Inferior parietal cortex (tissue), 1 donor: ENCODE measurements around the gene KISS1R.
"Not testable (repeated sequence)": the region's sequence is repeated elsewhere in the genome, so short reads cannot be mapped to it uniquely, and the experiment has no call there.

Experiments
- DNase-seq: peaks from one replicate; pipeline ENCODE4 v3.0.0-alpha.2; 2016; ENCODE audit errors: extremely low spot score

The KISS1R gene

DNA sequence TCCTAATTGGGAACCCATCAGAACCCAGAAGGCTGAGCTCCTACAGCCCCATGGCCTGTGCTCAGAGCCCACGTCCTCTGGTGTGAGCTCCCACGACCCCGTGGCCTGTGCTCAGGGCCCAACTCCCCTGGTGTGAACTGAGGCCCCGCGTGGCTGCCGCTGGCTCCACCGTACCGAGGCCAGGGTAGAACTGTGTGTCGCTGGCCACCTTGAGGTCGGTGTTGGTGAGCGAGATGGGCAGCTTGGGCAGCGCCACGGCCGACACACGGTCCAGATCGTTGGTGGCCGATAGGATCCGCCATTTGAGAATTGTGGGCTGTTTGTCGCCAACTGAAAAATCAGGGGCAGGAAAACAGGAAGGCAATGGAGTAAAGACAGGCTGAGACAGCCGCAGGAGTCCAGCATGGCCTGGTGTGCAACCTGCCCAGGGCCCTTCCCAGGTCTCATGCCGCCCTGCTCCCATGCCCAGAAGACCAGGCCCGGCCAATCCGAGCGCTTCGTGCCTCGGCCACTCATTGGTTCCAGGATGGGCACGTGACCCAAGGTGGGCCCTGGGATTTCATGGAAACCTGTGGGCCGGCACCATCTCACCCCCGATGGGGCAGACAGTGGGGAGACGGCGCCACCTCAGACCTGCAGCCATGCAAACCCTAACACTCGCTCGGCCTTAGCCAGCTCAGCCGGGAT lies 35.6 kb upstream of the KISS1R start:
- DNase-seq: no peak

DNA sequence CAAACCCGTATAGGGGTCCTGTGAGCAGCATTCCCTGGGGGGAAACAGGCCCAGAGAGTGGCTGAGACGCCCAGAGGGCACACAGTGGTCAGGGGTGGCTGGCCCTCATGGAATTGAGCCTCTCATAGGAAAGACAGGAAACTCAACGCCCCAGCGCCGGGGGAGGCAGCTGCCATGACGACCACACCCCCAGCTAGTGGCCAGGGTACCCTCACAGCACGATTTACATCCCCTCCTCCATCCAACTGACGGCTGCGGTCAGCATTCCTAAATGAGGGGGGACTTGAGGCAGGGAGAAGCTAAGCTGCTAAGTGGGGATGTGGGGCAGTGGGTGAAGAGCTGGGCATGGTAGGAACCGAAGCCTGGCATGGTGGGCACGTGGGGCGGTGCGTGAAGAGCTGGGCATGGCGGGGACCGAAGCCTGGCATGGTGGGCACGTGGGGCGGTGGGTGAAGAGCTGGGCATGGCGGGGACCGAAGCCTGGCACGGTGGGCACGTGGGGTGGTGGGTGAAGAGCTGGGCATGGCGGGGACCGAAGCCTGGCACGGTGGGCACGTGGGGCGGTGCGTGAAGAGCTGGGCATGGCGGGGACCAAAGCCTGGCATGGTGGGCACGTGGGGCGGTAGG lies 34.1 kb upstream of the KISS1R start:
- DNase-seq: no peak

- no peak for DNase-seq
These were observed 33.4 kb upstream of the KISS1R start for GRCh38 chr19:883661-884211.

GRCh38 chr19:884420-885211 lies 32.5 kb upstream of the KISS1R start:
- no peak for DNase-seq

- no peak for DNase-seq
These were observed 31.5 kb upstream of the KISS1R start for GRCh38 chr19:885536-886224.

- peak; percentile 36 for DNase-seq
These were observed 30.1 kb upstream of the KISS1R start for GRCh38 chr19:887072-887471.

GRCh38 chr19:887599-887998 lies 29.5 kb upstream of the KISS1R start:
- no peak for DNase-seq

- no peak for DNase-seq
These were observed 28.4 kb upstream of the KISS1R start for GRCh38 chr19:888581-889385.

DNA sequence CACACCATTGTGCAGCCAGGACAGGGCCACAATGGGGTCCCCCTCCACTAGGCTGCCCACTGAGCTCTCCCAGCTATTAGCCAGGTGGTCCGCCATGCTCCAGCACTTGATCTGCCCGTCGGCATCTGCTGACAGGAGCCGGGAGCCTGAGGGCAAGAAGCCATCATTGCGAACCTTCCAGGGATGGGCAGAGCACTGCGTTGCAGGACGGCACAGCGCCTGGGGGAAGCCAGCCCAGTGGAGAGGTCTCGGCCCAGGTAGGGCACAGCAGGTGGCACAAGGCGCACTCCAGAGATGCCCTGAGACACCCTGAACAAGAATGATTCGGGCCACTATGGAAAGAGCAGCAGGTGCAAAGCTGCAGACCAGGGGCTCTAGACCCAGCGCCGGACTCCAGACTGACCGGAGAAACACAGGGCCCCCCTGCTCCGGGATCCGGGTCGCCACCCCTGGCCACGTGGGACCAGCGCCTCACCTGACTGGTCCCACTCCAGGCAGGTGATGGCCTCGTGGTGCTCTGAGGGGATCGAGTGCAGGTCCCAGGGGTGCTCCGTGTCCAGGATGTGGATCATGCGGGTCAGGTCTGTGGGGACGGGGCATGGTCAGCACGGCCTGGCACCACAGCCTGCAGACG lies 27.4 kb upstream of the KISS1R start:
- DNase-seq: no peak

GRCh38 chr19:890831-891230 lies 26.3 kb upstream of the KISS1R start:
- no peak for DNase-seq

- DNase-seq: not testable (repeated sequence)
These were observed 25.5 kb upstream of the KISS1R start for GRCh38 chr19:891421-892200.

DNA sequence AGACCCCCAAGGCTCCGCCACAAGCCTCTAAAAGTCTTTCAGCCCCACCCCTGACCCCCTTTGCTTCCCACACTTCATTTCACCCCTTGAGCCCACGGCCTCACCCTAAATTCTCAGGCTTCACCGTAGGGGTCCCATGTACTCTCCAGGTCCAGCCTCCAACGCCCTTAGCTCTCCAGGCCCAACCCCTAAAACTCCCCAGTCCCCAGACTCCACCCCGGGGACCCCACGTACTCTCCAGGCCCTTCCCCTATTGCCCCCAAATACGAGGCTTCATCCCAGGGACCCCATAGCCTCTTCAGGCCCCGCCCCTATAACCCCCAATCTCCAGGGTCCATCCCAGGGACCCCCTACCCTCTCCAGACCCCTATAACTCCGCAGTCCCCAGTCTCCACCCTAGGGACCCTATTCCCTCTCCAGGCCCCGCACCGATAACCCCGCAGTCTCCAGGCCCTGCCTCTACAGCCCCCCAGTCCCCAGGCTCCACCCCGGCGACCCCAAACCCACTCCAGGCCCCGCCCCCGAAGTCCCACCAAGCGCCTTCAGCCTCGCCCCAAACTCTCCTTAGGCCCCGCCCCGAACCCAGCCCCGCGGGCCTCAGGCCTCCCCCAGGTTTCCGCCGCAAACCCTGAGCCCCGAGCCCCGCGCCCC lies 24.8 kb upstream of the KISS1R start:
- no peak for DNase-seq

GRCh38 chr19:892894-893689 lies 24.0 kb upstream of the KISS1R start, which contains the start of the genes MED16 and RNU6-9:
MED16 (minus strand) TSS chr19:893187; CDS start chr19:891131, 2,056 bp downstream.
RNU6-9 (plus strand) TSS chr19:893484.
- DNase-seq: peak; percentile 95

GRCh38 chr19:896434-896833 lies 20.7 kb upstream of the KISS1R start:
- no peak for DNase-seq

DNA sequence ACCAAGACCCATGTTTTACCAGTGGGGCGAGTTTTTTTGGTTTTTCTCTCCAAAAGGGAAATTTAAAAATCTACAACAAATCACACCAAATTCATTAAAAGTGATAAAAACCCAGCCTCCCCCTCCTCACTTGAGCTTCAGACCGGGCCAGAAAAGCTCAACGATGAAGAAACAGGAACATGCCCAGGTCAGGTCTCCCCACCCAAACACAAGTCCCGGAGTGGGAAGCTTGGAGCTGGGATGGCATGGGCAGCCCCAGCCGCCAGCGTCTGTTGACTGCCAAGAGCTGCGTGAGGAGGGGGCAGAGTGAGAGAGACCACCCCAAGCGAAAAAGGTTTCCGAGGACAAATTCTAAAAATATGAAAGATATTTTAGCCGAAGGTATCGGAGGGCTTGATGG lies 20.1 kb upstream of the KISS1R start:
- no peak for DNase-seq

GRCh38 chr19:897442-898039 lies 19.6 kb upstream of the KISS1R start:
- DNase-seq: no peak

GRCh38 chr19:898663-899062 lies 18.5 kb upstream of the KISS1R start:
- peak; percentile 51 for DNase-seq
